ENCODE data around the gene KAZN.

- TF ChIP-seq POLR2A (IDR thresholded peaks at IDR 0.05) (no peak), EP300 (IDR thresholded peaks at IDR 0.05) (no peak), POLR2AphosphoS5 (IDR thresholded peaks at IDR 0.05) (no peak)
- TF ChIP-seq, protein P1, sequence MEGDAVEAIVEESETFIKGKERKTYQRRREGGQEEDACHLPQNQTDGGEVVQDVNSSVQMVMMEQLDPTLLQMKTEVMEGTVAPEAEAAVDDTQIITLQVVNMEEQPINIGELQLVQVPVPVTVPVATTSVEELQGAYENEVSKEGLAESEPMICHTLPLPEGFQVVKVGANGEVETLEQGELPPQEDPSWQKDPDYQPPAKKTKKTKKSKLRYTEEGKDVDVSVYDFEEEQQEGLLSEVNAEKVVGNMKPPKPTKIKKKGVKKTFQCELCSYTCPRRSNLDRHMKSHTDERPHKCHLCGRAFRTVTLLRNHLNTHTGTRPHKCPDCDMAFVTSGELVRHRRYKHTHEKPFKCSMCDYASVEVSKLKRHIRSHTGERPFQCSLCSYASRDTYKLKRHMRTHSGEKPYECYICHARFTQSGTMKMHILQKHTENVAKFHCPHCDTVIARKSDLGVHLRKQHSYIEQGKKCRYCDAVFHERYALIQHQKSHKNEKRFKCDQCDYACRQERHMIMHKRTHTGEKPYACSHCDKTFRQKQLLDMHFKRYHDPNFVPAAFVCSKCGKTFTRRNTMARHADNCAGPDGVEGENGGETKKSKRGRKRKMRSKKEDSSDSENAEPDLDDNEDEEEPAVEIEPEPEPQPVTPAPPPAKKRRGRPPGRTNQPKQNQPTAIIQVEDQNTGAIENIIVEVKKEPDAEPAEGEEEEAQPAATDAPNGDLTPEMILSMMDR (IDR thresholded peaks at IDR 0.05): no peak
Measured at GRCh38 chr1:14726606-14727005, 128.1 kb downstream of the KAZN start.
